Prostate gland (tissue), 2 donors: ENCODE measurements around the gene PNMA1.

Experiments
- POLR2A ChIP-seq: fragments of 450-650 bp; IDR thresholded peaks from one replicate; pipeline ENCODE4 v1.6.1; 2016; ENCODE audit warnings: antibody characterized with exemption, mild to moderate bottlenecking
- POLR2AphosphoS5 ChIP-seq: sonication (generic); formaldehyde crosslinking; IDR thresholded peaks from one replicate; pipeline ENCODE4 v1.6.1; 2017; ENCODE audit warnings: antibody characterized with exemption
- TF ChIP-seq, protein P1 (sequence below), 4 experiments: fragments of 200-600 bp in 2 of 4; fragments of 450-650 bp in 2 of 4; sonication (generic) in 2 of 4; IDR thresholded peaks; 1 replicate in 3 of 4; 2 replicates in 1 of 4; pipeline ENCODE4 v1.5.1; 2016 to 2019; ENCODE audit warnings: antibody characterized with exemption in 4 of 4, mild to moderate bottlenecking in 2 of 4, moderate library complexity in 2 of 4

DNA sequence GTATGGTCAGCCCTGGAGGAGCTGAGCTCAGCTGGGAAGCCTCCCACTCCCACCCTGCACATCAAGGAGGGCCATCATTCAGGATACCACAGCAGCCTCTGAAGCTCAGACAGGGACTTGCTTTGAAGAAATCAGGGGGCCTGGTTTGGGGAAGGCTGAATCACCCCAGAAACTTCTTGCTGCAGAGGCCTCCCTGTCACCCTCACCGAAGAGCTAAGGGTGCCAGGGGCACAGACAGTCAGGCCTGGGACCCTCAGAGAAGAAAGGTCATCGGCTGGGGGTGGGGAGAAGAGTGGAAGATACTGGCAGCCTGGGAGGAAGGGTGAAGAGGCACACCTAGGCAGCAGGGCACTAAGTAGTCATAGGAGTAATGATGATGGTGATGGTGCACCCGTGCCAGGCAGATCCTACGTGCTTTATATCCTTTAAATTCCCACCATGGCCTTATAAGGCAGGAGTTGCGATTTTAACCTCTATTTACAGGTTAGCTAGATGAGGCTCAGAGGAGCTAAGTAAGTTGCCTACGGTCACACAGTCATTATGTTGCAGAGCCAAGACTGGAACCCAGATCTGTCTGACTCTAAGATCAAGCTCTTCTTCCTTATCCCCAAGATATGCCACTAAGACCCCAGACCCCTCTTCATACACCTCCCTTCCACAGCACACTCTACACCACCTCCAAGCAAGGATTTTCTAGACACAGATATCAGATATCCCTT is 28.5 kb upstream of the PNMA1 start:
- TF ChIP-seq, protein P1, sequence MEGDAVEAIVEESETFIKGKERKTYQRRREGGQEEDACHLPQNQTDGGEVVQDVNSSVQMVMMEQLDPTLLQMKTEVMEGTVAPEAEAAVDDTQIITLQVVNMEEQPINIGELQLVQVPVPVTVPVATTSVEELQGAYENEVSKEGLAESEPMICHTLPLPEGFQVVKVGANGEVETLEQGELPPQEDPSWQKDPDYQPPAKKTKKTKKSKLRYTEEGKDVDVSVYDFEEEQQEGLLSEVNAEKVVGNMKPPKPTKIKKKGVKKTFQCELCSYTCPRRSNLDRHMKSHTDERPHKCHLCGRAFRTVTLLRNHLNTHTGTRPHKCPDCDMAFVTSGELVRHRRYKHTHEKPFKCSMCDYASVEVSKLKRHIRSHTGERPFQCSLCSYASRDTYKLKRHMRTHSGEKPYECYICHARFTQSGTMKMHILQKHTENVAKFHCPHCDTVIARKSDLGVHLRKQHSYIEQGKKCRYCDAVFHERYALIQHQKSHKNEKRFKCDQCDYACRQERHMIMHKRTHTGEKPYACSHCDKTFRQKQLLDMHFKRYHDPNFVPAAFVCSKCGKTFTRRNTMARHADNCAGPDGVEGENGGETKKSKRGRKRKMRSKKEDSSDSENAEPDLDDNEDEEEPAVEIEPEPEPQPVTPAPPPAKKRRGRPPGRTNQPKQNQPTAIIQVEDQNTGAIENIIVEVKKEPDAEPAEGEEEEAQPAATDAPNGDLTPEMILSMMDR (IDR thresholded peaks at IDR 0.05): no peak
- TF ChIP-seq POLR2AphosphoS5 (no peak), POLR2A (no peak)
